DMS 273 treated with DMSO at 0.1 percent for 48 hours (cell line): ENCODE measurements around the gene MAGI1.
"Not testable (repeated sequence)": the region's sequence is repeated elsewhere in the genome, so short reads cannot be mapped to it uniquely, and the experiment has no call there.

Experiments
- DNase-seq: peaks from one replicate; lab custom pipeline; 2025; lab: John Stamatoyannopoulos, UW

MAGI1 gene

DNA sequence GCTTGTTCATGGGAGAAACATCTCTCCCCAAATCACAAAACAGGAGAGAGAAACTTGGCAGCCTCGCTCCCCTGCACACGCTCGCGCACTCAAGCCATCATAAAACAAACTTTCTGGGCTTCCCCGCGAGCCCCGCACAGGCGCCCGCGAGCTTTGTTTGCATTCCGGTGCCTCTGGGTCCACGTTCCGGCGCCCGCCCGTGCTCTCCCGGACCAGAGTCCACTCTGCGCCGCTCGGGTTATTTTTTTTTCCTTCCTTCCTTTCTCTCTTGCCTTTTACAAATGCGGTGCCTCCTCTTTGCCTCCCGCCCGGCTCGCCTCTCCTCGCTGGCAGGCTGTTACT lies 363 bp downstream of the MAGI1 start:
- no peak for DNase-seq

DNA sequence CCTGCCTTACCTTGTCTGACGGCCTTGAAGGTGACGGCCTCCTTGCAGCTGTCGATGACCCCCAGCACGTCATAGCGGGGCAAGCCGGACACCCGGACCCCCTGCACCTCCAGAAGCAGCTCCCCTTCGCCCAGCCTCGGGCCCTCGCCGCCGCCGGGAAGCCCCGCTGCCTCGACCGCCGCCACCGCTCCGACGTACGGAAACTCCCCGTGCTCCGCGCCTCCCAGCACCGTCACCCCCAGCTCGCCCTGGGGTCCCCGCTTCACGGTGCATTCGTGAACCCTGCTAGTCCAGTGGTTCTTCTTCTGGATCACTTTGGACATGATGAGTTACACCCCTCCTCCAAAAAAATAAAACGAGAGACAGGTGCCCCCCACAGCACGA lies 740 bp downstream of the MAGI1 start:
- DNase-seq: no peak

GRCh38 chr3:66037330-66037985 lies 1.3 kb downstream of the MAGI1 start:
- no peak for DNase-seq

GRCh38 chr3:66036586-66037148 lies 2.1 kb downstream of the MAGI1 start:
- no peak for DNase-seq

DNA sequence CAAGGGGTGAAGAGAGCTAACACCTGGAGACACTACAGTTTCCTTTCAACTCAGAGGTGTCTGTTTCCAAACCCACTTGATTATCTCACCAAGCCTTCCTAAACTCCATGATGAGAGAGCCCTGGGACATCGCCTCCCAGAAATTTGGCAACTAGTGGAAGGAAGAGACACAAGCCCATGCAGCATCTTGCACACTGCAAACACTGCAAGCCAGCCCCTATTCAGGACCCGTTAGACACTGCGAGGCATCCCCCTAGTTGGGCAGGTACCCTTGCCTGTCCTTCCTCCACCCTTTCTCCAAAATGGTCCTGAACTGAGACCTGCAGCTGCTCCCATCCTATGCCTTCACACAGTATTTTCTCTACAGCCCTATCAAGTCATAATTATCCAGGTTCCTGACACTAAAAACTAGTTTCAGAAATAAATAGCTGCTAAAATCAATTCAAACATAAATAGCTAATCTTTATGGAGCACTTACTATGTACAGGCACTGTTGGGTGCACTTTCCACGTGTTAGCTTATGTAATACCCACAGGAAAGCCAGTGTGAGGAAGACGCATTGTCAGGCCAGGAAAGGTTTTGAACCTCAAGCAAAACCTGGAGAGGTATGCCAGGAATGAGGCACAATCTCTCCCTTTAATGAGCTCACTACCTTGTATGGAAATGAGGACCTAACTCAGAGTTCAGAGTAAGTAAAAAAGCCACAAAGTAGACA lies 2.8 kb downstream of the MAGI1 start:
- DNase-seq: no peak

DNA sequence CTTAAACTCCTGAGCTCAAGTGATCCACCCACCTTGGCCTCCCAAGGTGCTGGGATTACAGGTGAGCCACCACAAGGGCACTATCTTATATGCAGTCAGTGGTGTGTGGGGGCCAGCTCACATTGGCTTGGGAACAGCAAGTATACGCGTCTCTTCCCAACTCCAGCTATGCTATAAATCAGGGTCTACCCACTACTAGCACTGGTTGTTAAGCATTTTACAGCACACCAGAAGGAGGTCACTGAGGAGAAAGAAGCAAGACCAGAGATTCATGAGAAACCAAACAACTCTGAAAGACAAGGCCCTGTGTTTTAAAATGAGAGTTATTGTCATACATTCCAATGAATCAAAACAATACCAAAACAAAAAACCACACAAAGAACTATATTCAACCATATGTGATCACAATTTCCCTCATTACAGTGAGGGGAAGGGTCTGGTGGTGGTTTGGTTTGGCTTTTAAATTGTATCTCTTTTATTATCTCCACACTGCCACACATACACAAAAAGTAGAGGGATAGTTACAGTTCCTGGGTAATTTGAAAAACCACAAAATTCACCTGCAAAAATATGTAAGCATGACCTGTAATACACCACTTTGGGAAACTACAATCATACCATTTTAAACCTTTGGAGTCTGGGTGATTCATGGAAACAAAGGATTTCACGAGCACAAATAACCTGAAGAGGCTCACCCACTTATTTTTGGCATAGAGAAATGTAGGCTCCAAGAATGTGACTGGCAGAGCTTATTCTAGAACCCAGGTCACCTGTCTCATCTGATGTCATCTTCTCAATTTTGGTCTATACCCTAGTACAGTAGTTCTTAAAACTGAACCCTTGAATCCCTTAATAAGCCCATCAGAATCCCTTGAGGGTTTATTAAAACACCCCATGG lies 5.2 kb downstream of the MAGI1 start:
- no peak for DNase-seq

- no peak for DNase-seq
These were observed 7.5 kb downstream of the MAGI1 start for GRCh38 chr3:66031102-66031698.

DNA sequence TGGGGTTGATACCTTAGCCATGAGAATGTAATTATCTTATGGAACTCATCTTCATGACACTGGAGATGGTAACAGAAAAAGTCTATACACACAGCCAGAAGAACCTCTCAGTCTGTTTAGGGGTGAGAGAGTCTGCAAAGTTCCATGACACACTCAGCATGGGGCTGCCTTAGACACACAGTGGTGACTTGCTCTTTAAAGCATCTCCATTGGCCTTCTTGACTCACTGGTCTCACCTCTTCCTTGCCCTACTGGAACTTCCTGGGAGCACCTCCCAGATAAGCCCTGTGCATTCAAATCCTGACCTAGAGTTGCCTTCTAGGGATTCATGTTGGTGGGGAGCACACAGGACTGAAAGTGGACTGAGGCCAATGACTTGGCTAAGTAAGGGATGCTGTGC lies 9.3 kb downstream of the MAGI1 start:
- no peak for DNase-seq

- no peak for DNase-seq
These were observed 9.7 kb downstream of the MAGI1 start for GRCh38 chr3:66029014-66029413.

GRCh38 chr3:66028457-66028856 lies 10.3 kb downstream of the MAGI1 start:
- no peak for DNase-seq

- not testable (repeated sequence) for DNase-seq
These were observed 11.6 kb downstream of the MAGI1 start for GRCh38 chr3:66027099-66027498.

- DNase-seq: no peak
These were observed 14.9 kb downstream of the MAGI1 start for GRCh38 chr3:66023738-66024385.

GRCh38 chr3:66023229-66023628 lies 15.5 kb downstream of the MAGI1 start:
- DNase-seq: no peak

GRCh38 chr3:66021731-66022131 lies 17.0 kb downstream of the MAGI1 start:
- no peak for DNase-seq

- no peak for DNase-seq
These were observed 18.8 kb downstream of the MAGI1 start for GRCh38 chr3:66019896-66020295.

DNA sequence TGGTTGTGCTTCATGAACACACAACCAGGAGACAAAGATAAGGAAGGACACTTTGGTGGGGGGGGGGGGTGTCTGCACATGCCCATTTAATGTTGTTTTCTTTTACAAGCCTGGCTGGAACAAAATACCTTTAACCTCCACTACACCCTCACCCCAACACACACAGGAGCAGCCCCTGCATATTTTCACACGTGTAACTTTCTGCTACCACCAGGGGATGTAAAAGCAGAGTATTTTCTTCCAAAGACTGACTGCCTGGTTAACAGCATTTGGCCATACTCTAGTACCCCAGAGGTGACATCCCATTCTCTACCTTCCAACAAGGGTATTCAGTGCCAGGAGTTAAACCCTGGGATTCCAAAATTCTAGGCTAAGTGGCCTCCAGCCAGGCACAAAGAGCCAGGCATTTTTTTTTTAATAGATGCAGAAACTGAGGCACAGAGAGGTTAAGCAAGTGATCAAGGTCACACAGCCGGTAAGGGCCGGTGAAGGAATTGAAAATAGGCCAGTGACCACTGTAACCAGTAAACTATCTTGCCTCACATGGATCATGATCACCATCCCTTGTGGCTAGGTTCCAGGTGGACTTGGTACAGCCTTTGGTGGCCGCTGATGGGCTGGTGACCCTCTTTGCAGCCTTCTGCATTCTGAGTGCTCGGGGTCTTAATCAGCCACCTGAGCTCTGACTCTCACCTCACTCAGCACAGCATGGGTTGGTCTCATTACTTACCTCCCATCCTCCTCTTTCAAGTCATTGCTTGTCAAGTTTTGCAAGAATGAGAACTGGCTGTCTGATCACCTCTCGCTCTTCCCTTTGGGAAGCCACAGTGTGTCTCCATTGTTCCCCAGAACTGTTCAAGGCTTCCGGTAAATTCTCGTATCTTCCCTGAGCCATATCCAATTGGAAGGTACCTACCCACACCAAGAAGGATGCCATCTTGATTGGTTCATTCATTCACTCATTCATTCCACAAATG lies 20.4 kb downstream of the MAGI1 start:
- no peak for DNase-seq

DNA sequence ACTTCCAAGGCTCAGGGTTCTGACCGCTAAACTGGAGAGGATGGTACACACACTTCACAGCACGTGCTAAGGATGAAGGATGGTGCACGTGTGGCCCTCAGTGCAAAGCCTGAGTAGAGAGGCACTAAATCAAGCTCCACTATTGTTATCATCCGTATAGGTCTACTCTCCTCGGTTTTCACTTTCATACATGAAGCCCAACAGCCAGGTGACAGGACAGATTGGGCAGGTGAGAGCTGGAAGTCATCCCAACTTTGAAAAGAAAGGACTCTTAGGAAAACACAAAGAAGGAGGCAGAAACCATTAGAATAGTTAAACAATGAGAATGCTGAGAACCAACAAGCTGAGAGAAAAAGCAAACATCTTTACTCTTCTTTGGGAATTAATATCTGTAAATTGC lies 21.1 kb downstream of the MAGI1 start:
- DNase-seq: no peak

- no peak for DNase-seq
These were observed 21.6 kb downstream of the MAGI1 start for GRCh38 chr3:66017084-66017483.

GRCh38 chr3:66015841-66016240 lies 22.9 kb downstream of the MAGI1 start:
- DNase-seq: no peak

DNA sequence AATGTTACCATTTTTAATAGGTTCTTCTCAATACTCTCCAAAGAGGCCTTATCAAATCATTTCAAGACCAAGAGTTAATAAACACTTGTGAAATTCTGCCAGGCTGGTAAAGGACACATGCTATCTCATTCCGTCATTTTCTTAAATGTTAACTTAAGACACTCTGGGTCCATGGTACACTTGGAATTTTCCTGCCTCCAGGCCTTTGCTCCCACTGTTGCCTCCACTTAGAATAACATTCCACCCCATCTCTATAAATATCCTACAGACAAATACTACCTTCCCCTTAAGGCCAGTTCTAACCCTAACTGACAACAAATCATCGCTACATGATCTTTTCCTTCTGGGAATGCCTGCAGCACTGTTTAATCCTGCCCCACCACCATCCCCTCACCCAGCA lies 24.1 kb downstream of the MAGI1 start:
- no peak for DNase-seq

DNA sequence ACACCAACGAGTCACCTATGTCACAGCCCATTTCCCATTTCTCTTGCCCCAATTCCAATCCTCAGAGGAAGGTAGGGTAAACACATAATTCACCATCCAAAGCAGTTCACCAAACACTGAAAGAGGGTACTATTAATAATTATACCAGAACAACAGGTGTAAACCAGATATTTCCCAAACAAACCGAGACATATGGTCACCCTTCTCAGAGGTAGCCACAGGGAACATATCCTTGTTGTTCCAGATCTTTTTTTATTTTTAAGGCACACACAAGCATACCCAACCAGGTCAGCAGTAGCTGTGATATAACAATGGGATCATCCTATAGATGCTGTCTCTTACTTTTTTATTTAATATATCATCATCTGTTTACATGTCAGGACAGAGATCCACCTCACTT lies 24.7 kb downstream of the MAGI1 start:
- DNase-seq: no peak
